GM12891 (cell line): ENCODE results near the gene CYTH1.

Experiments used
- PAX5 ChIP-seq: IDR thresholded peaks from 2 replicates; pipeline ENCODE4 v1.6.1; 2011; ENCODE audit warnings: low read length, moderate library complexity, mild to moderate bottlenecking; ENCODE audit not compliant: insufficient read depth, severe bottlenecking
- POLR2A ChIP-seq: IDR thresholded peaks from 2 replicates; pipeline ENCODE4 v1.6.1; 2011; ENCODE audit warnings: low read depth, low read length, control low read depth
- POLR2AphosphoS5 ChIP-seq: IDR thresholded peaks from 2 replicates; pipeline ENCODE4 v1.6.1; 2011; ENCODE audit warnings: low read depth, low read length, control low read depth
- POU2F2 ChIP-seq: IDR thresholded peaks from 2 replicates; pipeline ENCODE4 v1.6.1; 2011; ENCODE audit warnings: low read depth, mild to moderate bottlenecking, control low read depth, low read length, moderate library complexity

DNA sequence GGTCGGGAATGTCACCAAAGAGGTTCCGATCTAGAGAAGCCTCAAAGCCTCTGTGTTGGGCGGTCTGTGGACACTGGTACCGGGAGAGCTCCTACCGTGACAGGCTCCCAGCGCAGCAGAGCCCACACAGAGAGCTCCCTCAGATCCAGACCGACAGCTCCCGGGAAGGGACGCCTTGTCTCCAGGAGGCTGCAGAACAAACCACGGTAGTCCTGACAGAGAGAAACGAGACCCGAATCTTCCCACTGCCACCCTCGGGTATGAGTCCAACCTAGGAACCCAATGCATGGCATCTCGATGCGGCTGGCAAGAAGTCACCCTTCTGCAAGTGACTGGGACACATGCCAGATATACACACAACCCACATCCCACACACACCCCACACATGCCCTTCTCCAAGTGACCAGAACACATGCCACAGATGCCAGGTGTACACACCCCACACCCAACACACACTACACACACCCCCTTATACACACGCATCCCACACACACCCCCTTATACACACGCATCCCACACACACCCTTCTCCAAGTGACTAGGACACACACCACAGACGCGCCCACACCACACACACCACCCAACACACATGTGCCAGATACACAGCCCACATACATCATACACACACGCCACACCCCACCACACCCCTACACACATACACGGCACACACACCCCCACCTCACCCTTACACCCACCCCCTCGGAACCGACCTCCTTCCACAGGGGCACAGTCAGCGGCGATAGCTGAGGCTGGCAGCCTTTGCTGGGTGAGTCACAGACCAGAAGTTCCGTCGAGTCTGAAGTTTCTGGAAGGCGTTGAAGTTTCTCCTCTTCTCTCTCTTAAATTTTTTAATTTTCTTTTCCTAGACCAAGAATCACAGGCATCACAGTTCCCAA lies 15.9 kb upstream of the CYTH1 start:
- TF ChIP-seq POLR2A (no peak), POU2F2 (no peak), POLR2AphosphoS5 (0 out of 2 replicates have a peak, but pooled peaks have one; percentile 22), PAX5 (no peak)
